GM23338 (cell line): Measurements from ENCODE around the gene CBX6. TPM values are rescaled to one million over a fixed set of nuclear protein-coding genes. Genes with fewer than 3 reads are reported as not detected.

Experiments used
- ATAC-seq: fragments of 200-7000 bp; cut with Tn5 transposase; 3 replicates; pipeline ENCODE4 v1.9.1; 2020
- DNase-seq: peaks from one replicate; pipeline ENCODE4 v3.0.0-alpha.2; 2015; ENCODE audit warnings: low spot score
- H2AFZ ChIP-seq: fragments of 200-600 bp; sonication (generic); 2 replicates; pipeline ENCODE4 v1.8.0; 2016; ENCODE audit warnings: antibody characterized with exemption, mild to moderate bottlenecking, moderate library complexity
- H3F3A ChIP-seq: fragments of 200-600 bp; sonication (generic); replicated peaks from 2 replicates; pipeline ENCODE4 v1.8.0; 2017; ENCODE audit warnings: antibody characterized with exemption, mixed run types, low read depth
- H3K27ac ChIP-seq: fragments of 200-600 bp; sonication (generic); 2 replicates; pipeline ENCODE4 v1.6.1; 2016; ENCODE audit warnings: low read depth
- H3K27me3 ChIP-seq: fragments of 200-600 bp; sonication (generic); 2 replicates; pipeline ENCODE4 v1.8.0; 2016; ENCODE audit warnings: mild to moderate bottlenecking, mixed run types, moderate library complexity; ENCODE audit not compliant: insufficient read depth
- H3K36me3 ChIP-seq: fragments of 200-600 bp; sonication (generic); 2 replicates; pipeline ENCODE4 v1.8.0; 2016; ENCODE audit warnings: mild to moderate bottlenecking; ENCODE audit not compliant: insufficient read depth
- H3K4me1 ChIP-seq: fragments of 200-600 bp; sonication (generic); 2 replicates; pipeline ENCODE4 v1.8.0; 2016; ENCODE audit warnings: mild to moderate bottlenecking, moderate library complexity; ENCODE audit not compliant: insufficient read depth
- H3K4me2 ChIP-seq: fragments of 200-600 bp; sonication (generic); 2 replicates; pipeline ENCODE4 v1.7.1; 2017; ENCODE audit warnings: mixed run types
- H3K4me3 ChIP-seq: fragments of 200-600 bp; sonication (generic); 2 replicates; pipeline ENCODE4 v1.6.1; 2016; ENCODE audit warnings: mixed run types
- H3K79me2 ChIP-seq: fragments of 200-600 bp; sonication (generic); replicated peaks from 2 replicates; pipeline ENCODE4 v1.8.0; 2017; ENCODE audit warnings: mild to moderate bottlenecking; ENCODE audit not compliant: insufficient read depth
- H3K9me2 ChIP-seq: fragments of 200-600 bp; sonication (generic); 2 replicates; pipeline ENCODE4 v1.8.0; 2017; ENCODE audit not compliant: insufficient read depth
- H4K20me1 ChIP-seq: fragments of 200-600 bp; sonication (generic); replicated peaks from 2 replicates; pipeline ENCODE4 v1.8.0; 2017; ENCODE audit warnings: mild to moderate bottlenecking; ENCODE audit not compliant: insufficient read depth
- H3K27ac Mint-ChIP-seq: 2 replicates; pipeline ENCODE4 v1.8.0; 2020; ENCODE audit warnings: inconsistent platforms, mild to moderate bottlenecking, moderate library complexity, mixed read lengths
- H3K27me3 Mint-ChIP-seq: 3 replicates; pipeline ENCODE4 v1.8.0; 2022; ENCODE audit warnings: low read depth, mild to moderate bottlenecking, moderate library complexity, mixed read lengths, inconsistent platforms; ENCODE audit not compliant: insufficient read depth, poor library complexity
- H3K36me3 Mint-ChIP-seq: 3 replicates; pipeline ENCODE4 v1.8.0; 2021; ENCODE audit warnings: low read depth, mild to moderate bottlenecking, inconsistent platforms, moderate library complexity, mixed read lengths
- H3K4me1 Mint-ChIP-seq: 3 replicates; pipeline ENCODE4 v1.8.0; 2020; ENCODE audit warnings: mild to moderate bottlenecking, inconsistent platforms, mixed read lengths
- H3K4me3 Mint-ChIP-seq: 3 replicates; pipeline ENCODE4 v1.8.0; 2021; ENCODE audit warnings: moderate library complexity, mild to moderate bottlenecking, inconsistent platforms, mixed read lengths
- H3K9me3 Mint-ChIP-seq: 3 replicates; pipeline ENCODE4 v1.8.0; 2020; ENCODE audit warnings: moderate library complexity, mild to moderate bottlenecking, inconsistent platforms, mixed read lengths
- CREB1 ChIP-seq: fragments of 250-450 bp; sonication (Bioruptor Pico); IDR thresholded peaks from 2 replicates; pipeline ENCODE4 v1.5.0; 2020; ENCODE audit warnings: low read depth, mild to moderate bottlenecking, moderate library complexity
- EZH2 ChIP-seq: fragments of 200-600 bp; sonication (generic); IDR thresholded peaks from one replicate; pipeline ENCODE4 v1.8.0; 2017; ENCODE audit warnings: antibody characterized with exemption, mild to moderate bottlenecking, low read depth; ENCODE audit not compliant: unreplicated experiment
- JUNB ChIP-seq: IDR thresholded peaks from one replicate; pipeline ENCODE4 v1.6.1; 2016; ENCODE audit warnings: antibody characterized with exemption; ENCODE audit not compliant: unreplicated experiment
- NANOG ChIP-seq: IDR thresholded peaks from 2 replicates; pipeline ENCODE4 v1.6.1; 2016; ENCODE audit warnings: antibody characterized with exemption, borderline replicate concordance
- POLR2AphosphoS5 ChIP-seq: IDR thresholded peaks from 2 replicates; pipeline ENCODE4 v1.6.1; 2016; ENCODE audit warnings: antibody characterized with exemption, low read depth
- REST ChIP-seq: IDR thresholded peaks from one replicate; pipeline ENCODE4 v1.6.1; 2018; ENCODE audit warnings: antibody characterized with exemption; ENCODE audit not compliant: unreplicated experiment
- STAT1 ChIP-seq: IDR thresholded peaks from one replicate; pipeline ENCODE4 v1.6.1; 2016; ENCODE audit warnings: antibody characterized with exemption; ENCODE audit not compliant: unreplicated experiment
- ZNF331 ChIP-seq: fragments of 250-450 bp; sonication (Bioruptor Pico); IDR thresholded peaks from 2 replicates; pipeline ENCODE4 v1.5.0; 2020; ENCODE audit warnings: low read depth, mild to moderate bottlenecking, moderate library complexity
- polyA plus RNA-seq: library from polyadenylated mRNA; unstranded; fragments of >200 nt; fragmentation: Nextera tagmentation; extraction: Ambion mirVana; gene quantifications from 2 replicates; pipeline ENCODE4 v1.2.1, GENCODE V29; 2016
- total RNA-seq: library from RNA; depleted of rRNA; stranded (reverse); fragments of >200 nt; shearing (Covaris generic); gene quantifications from 2 replicates; pipeline ENCODE4 v1.2.3, GENCODE V29; 2014
- TF ChIP-seq, protein P1 (sequence below), 2 experiments: fragments of 200-600 bp in 1 of 2; sonication (generic) in 1 of 2; conservative IDR thresholded peaks; 2 replicates each; pipeline versions ENCODE4 v1.5.1 to v1.6.1; 2016 to 2017; ENCODE audit warnings: antibody characterized with exemption in 2 of 2, low read depth in 2 of 2, mild to moderate bottlenecking in 2 of 2, moderate library complexity in 1 of 2
- TF ChIP-seq, protein P2 (sequence below): IDR thresholded peaks from 2 replicates; pipeline ENCODE4 v1.6.1; 2016; ENCODE audit warnings: antibody characterized with exemption

CBX6 gene
- total and polyA plus RNA-seq, 2 experiments from 2014 or later: 18.5 to 23.0 TPM

DNA sequence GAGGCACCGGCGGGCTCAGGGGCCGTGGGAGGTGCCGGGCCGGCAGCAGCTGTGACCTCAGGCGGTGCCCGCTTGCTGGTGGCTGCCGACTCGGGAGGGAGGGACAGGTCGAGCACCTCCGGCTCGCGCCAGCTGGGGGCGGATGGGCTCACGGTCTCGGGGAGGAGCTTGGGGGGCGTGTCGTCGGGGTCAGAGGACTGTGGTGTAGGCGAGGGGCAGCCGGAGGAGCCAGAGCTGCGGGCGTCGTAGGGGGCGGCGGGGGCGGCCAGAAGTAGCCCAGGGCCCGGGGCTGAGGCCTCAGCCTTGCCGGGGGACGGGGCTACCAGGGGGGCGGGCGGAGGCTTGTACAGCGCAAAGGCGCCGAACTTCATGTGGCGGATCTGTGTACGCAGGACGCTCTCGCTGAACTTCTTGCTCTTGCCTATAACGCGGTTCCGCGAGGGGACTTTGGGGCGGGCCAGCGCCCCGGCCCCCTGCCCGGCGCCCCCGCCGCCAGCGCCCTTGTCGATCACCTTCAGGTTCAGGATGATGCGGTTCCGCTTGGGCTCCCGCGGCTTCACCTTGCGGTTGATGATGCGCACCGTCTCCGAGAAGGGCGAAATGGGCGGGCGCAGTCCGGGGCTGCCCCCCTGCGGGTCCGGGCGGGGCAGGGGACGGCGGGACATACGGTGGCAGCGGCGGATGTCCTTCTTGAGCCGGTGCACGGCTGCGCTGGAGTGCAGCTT, 5.5 kb downstream of the CBX6 start:
- Mint-ChIP-seq H3K4me1 (peaks cover 53% of the 10 kb centered on the region), H3K4me3 (no peak overlapping the region; the same call in 2 of the 3 replicates), H3K27me3 (peaks cover 6% of the 10 kb centered on the region), H3K9me3 (no peaks in the 10 kb centered on the region), H3K36me3 (peaks cover 40% of the 10 kb centered on the region), H3K27ac (no peak overlapping the region)
- Histone ChIP-seq H3K79me2 (peaks cover 8% of the 10 kb centered on the region), H4K20me1 (peaks cover 31% of the 10 kb centered on the region), H3K36me3 (peaks cover 6% of the 10 kb centered on the region; the same call in 1 of the 2 replicates), H3F3A (0 out of 2 replicates have a peak, but pooled peaks cover 7% of the 10 kb centered on the region), H2AFZ (no peak overlapping the region), H3K4me3 (peak overlapping the region; percentile 68), H3K4me1 (peaks cover 60% of the 10 kb centered on the region), H3K27ac (no peak overlapping the region), H3K4me2 (peak overlapping the region; percentile 89), H3K9me2 (no peaks in the 10 kb centered on the region), H3K27me3 (no peaks in the 10 kb centered on the region)
- ATAC-seq (peak; percentile 48), DNase-seq (peak; percentile 95)
- TF ChIP-seq ZNF331 (CRISPR knock-in tag) (no peak), POLR2AphosphoS5 (peak; percentile 3)
- TF ChIP-seq, protein P1, sequence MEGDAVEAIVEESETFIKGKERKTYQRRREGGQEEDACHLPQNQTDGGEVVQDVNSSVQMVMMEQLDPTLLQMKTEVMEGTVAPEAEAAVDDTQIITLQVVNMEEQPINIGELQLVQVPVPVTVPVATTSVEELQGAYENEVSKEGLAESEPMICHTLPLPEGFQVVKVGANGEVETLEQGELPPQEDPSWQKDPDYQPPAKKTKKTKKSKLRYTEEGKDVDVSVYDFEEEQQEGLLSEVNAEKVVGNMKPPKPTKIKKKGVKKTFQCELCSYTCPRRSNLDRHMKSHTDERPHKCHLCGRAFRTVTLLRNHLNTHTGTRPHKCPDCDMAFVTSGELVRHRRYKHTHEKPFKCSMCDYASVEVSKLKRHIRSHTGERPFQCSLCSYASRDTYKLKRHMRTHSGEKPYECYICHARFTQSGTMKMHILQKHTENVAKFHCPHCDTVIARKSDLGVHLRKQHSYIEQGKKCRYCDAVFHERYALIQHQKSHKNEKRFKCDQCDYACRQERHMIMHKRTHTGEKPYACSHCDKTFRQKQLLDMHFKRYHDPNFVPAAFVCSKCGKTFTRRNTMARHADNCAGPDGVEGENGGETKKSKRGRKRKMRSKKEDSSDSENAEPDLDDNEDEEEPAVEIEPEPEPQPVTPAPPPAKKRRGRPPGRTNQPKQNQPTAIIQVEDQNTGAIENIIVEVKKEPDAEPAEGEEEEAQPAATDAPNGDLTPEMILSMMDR (conservative IDR thresholded peaks at IDR 0.05; ENCODE audit: low read depth in 2 of 2): peak in 1 of 2 experiments; percentile 51; a peak in 2 of 4 replicates

DNA sequence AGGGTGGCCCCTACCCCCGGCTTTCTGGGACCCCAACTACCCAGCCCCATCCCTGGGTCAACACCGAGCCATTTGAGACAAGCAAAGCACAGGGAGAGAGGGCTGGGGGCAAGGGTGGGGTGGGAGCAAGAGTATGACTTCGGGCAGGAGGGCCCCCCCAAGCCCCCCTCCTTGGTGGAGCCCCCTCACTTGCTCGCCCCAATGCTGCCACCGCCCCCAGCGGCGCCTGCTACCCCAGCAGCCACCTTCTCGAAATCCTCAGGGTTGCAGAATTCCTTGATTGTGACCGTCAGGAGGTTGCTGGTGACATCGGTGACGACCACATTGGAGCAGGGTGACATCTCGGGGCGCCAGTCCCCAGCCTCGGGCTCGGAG, 6.0 kb downstream of the CBX6 start:
- H3K4me3 ChIP-seq: peak overlapping the region; percentile 68
- DNase-seq: no peak
- Mint-ChIP-seq H3K4me3 (no peak overlapping the region), H3K27ac (no peak overlapping the region), H3K36me3 (peaks cover 39% of the 10 kb centered on the region), H3K9me3 (no peaks in the 10 kb centered on the region), H3K4me1 (peaks cover 58% of the 10 kb centered on the region), H3K27me3 (peaks cover 6% of the 10 kb centered on the region)
- H3K4me2 ChIP-seq: peak overlapping the region; percentile 89
- H3K36me3 ChIP-seq: peaks cover 6% of the 10 kb centered on the region; the same call in 1 of the 2 replicates
- peaks cover 66% of the 10 kb centered on the region for H3K4me1 ChIP-seq
- TF ChIP-seq NANOG: no peak
- no peak for TF ChIP-seq STAT1
- H3K9me2 ChIP-seq: no peaks in the 10 kb centered on the region
- no peak overlapping the region for H3K27ac ChIP-seq
- peaks cover 34% of the 10 kb centered on the region for H4K20me1 ChIP-seq
- no peak overlapping the region for H2AFZ ChIP-seq
- H3F3A ChIP-seq: 0 out of 2 replicates have a peak, but pooled peaks cover 9% of the 10 kb centered on the region
- peaks cover 6% of the 10 kb centered on the region for H3K79me2 ChIP-seq
- H3K27me3 ChIP-seq: no peaks in the 10 kb centered on the region
- no peak for ATAC-seq

DNA sequence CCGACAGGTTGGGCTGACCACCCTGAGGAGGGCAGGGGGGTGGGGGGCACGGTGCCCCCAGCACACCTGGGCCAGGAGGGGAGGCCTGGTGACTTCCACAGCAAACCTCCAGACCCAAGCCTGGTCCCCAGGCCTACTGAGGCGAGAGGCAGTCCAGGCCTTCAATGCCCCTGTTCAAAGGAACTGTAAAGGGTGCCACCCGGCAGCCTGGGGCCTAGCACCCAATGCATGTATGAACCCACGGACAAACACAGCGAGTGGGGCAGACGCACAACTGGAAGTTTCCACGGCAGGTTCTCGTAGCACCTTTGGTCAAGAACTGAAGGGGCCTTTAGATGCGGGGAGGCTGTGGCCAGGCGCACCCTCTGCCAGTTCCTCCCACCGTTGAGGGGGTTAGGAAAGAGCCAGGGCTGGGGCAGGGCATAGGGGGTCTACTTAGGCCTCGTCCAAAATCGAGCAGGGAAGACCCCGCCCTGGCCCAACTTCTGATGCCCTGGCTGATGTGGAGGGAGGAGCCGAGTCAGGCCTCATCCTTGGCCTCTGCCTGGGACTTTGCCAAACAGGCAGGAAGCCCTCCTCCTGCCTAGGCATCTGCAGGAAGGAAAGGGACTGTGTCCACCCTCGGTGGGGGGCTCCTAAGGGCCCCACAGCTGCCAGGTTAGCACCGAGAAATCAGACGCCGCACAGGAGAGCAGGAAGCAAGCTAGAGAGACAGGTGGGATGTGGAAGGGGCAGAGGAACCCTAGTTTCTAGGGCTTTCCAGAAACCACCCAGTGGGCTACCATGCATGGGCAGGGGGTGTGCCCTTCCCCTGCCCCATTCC, 6.6 kb downstream of the CBX6 start:
- no peak overlapping the region; the same call in 2 of the 3 replicates for H3K4me3 Mint-ChIP-seq
- ATAC-seq (no peak), DNase-seq (no peak)
- no peak overlapping the region for H2AFZ ChIP-seq
- peaks cover 35% of the 10 kb centered on the region for H3K36me3 Mint-ChIP-seq
- no peaks in the 10 kb centered on the region for H3K9me3 Mint-ChIP-seq
- H3K27ac Mint-ChIP-seq: no peak overlapping the region
- peaks cover 56% of the 10 kb centered on the region for H3K4me1 Mint-ChIP-seq
- H3F3A ChIP-seq: 0 out of 2 replicates have a peak, but pooled peaks cover 10% of the 10 kb centered on the region
- peaks cover 5% of the 10 kb centered on the region for H3K27me3 Mint-ChIP-seq
- no peak overlapping the region for H3K27ac ChIP-seq
- no peaks in the 10 kb centered on the region for H3K9me2 ChIP-seq
- H3K36me3 ChIP-seq: peaks cover 6% of the 10 kb centered on the region; the same call in 1 of the 2 replicates
- H4K20me1 ChIP-seq: peaks cover 34% of the 10 kb centered on the region
- H3K4me1 ChIP-seq: peaks cover 64% of the 10 kb centered on the region
- H3K27me3 ChIP-seq: no peaks in the 10 kb centered on the region
- peak overlapping the region; percentile 68; the same call in 1 of the 2 replicates for H3K4me3 ChIP-seq
- H3K79me2 ChIP-seq: peaks cover under 1% of the 10 kb centered on the region; the same call in 1 of the 2 replicates
- peak overlapping the region; percentile 89 for H3K4me2 ChIP-seq
- TF ChIP-seq POLR2AphosphoS5 (no peak), EZH2 (no peak), ZNF331 (CRISPR knock-in tag) (no peak), NANOG (no peak), JUNB (no peak), STAT1 (no peak), CREB1 (no peak), REST (no peak)
- TF ChIP-seq, protein P2, sequence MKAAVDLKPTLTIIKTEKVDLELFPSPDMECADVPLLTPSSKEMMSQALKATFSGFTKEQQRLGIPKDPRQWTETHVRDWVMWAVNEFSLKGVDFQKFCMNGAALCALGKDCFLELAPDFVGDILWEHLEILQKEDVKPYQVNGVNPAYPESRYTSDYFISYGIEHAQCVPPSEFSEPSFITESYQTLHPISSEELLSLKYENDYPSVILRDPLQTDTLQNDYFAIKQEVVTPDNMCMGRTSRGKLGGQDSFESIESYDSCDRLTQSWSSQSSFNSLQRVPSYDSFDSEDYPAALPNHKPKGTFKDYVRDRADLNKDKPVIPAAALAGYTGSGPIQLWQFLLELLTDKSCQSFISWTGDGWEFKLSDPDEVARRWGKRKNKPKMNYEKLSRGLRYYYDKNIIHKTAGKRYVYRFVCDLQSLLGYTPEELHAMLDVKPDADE: no peak
